Muscle layer of colon (tissue), 2 donors: ENCODE results near the gene INTS12.
"Not testable (repeated sequence)": the region's sequence is repeated elsewhere in the genome, so short reads cannot be mapped to it uniquely, and the experiment has no call there.

Experiments used
- H3K27ac ChIP-seq: one replicate; pipeline ENCODE4 v1.7.0; 2013; ENCODE audit warnings: low read depth, mild to moderate bottlenecking, low read length, moderate library complexity
- H3K27me3 ChIP-seq, 2 donors: one replicate each; pipeline ENCODE4 v1.7.0; 2013; ENCODE audit warnings: low read length in 2 of 2, mild to moderate bottlenecking in 2 of 2; ENCODE audit not compliant: insufficient read depth in 2 of 2, control insufficient read depth in 1 of 2
- H3K36me3 ChIP-seq: one replicate; pipeline ENCODE4 v1.7.0; 2013; ENCODE audit warnings: mild to moderate bottlenecking, low read length; ENCODE audit not compliant: insufficient read depth
- H3K4me1 ChIP-seq: one replicate; pipeline ENCODE4 v1.7.0; 2013; ENCODE audit warnings: mild to moderate bottlenecking, low read length; ENCODE audit not compliant: insufficient read depth
- H3K4me3 ChIP-seq, 2 donors: one replicate each; pipeline ENCODE4 v1.7.0; 2013; ENCODE audit warnings: low read length in 2 of 2, low read depth in 1 of 2, mild to moderate bottlenecking in 1 of 2, moderate library complexity in 1 of 2
- H3K9ac ChIP-seq: one replicate; pipeline ENCODE4 v1.7.0; 2013; ENCODE audit warnings: low read length
- H3K9me3 ChIP-seq: one replicate; pipeline ENCODE4 v1.7.0; 2013; ENCODE audit warnings: mild to moderate bottlenecking, low read length
- donor health status: abdominal sarcoma.
- donor health status: Adenocarcinoma of cecum.

The INTS12 gene, protein sequence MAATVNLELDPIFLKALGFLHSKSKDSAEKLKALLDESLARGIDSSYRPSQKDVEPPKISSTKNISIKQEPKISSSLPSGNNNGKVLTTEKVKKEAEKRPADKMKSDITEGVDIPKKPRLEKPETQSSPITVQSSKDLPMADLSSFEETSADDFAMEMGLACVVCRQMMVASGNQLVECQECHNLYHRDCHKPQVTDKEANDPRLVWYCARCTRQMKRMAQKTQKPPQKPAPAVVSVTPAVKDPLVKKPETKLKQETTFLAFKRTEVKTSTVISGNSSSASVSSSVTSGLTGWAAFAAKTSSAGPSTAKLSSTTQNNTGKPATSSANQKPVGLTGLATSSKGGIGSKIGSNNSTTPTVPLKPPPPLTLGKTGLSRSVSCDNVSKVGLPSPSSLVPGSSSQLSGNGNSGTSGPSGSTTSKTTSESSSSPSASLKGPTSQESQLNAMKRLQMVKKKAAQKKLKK

GRCh38 chr4:105708181-105709080 is at the start of gene INTS12, which contains the start of gene GSTCD:
Gene INTS12, minus strand, starts transcription at chr4:105708689. Its CDS starts 8,684 bp downstream, at chr4:105700005.
Gene GSTCD, plus strand, starts transcription at chr4:105708784. Its CDS starts 8,830 bp downstream, at chr4:105717614.
- H3K27ac ChIP-seq, result peak within 1 kb of the TSS; percentile 88
- H3K36me3 ChIP-seq, result no peaks in the 10 kb centered on the region
- peak within 1 kb of the TSS; percentile 87 for H3K9ac ChIP-seq
- H3K27me3 ChIP-seq, result no peaks in the 10 kb centered on the region
- peak within 1 kb of the TSS; percentile 84 to 96 for H3K4me3 ChIP-seq
- H3K4me1 ChIP-seq, result peaks cover 16% of the 10 kb centered on the region
- H3K9me3 ChIP-seq, result no peaks in the 10 kb centered on the region

GRCh38 chr4:105755375-105755774 is 46.9 kb upstream of the INTS12 start:
- Histone ChIP-seq H3K9ac (no peak overlapping the region), H3K36me3 (no peaks in the 10 kb centered on the region), H3K27me3 (no peaks in the 10 kb centered on the region), H3K4me3 (no peak overlapping the region), H3K27ac (no peak overlapping the region), H3K4me1 (no peaks in the 10 kb centered on the region), H3K9me3 (no peaks in the 10 kb centered on the region)

- no peak overlapping the region for H3K4me3 ChIP-seq
- H3K9ac ChIP-seq, result no peak overlapping the region
- H3K4me1 ChIP-seq, result no peaks in the 10 kb centered on the region
- no peaks in the 10 kb centered on the region for H3K27me3 ChIP-seq
- no peaks in the 10 kb centered on the region for H3K36me3 ChIP-seq
- H3K27ac ChIP-seq, result no peak overlapping the region
- no peaks in the 10 kb centered on the region for H3K9me3 ChIP-seq
Measured at GRCh38 chr4:105753361-105753760, 44.9 kb upstream of the INTS12 start.

DNA sequence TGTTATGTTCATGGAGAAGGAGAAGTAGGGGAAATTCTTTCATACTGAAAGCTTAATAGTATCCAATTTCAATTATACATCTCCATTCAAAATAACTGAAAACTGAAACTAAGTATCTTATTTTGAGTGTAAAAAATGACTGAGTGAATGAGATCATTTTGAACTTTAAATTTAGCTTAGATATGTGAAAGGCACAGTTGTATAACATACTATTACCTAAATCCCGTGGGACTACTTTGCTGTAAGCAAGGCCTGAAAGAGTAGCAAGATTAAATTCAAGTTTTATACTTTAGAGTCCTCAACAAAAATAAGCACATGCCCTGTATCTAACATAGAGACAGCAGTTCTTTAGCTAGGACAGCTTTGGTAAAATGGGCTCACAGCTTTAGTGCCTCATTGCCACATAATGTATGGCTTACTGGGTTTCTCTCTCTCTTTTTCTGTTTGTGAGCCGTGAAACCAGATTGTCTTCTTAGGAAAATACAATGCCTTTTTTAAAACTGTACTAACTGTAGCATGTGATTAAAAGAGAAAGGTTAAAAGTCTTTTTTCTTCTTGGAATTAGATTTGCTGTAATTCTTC is 43.3 kb upstream of the INTS12 start:
- Histone ChIP-seq H3K4me3 (no peak overlapping the region), H3K9ac (no peak overlapping the region), H3K36me3 (no peaks in the 10 kb centered on the region), H3K4me1 (no peaks in the 10 kb centered on the region), H3K27me3 (no peaks in the 10 kb centered on the region), H3K27ac (no peak overlapping the region), H3K9me3 (no peaks in the 10 kb centered on the region)

DNA sequence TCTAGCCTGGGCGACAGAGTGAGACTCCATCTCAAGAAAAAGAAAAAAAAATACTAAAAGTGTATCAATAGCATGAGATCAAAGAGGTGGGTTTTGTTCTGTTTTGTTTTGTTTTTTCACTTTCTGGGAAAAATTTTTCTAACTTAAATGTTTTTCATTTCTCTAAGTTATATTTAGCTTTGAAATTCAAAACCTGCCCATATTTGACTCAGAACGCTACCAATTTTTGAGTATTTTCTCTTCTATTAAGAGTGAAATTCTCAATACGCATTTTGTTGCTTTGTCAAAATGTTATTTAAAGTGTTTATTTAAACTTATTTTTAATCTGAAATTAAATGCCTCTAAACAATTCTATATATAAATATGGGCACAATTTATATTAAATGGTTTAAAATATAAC is 39.7 kb upstream of the INTS12 start:
- H3K36me3 ChIP-seq, result no peaks in the 10 kb centered on the region
- H3K9ac ChIP-seq, result no peak overlapping the region
- H3K9me3 ChIP-seq, result no peaks in the 10 kb centered on the region
- H3K27me3 ChIP-seq, result no peaks in the 10 kb centered on the region
- no peaks in the 10 kb centered on the region for H3K4me1 ChIP-seq
- H3K27ac ChIP-seq, result no peak overlapping the region
- no peak overlapping the region for H3K4me3 ChIP-seq

- Histone ChIP-seq H3K4me3 (no peak overlapping the region), H3K4me1 (no peaks in the 10 kb centered on the region), H3K9ac (no peak overlapping the region), H3K27me3 (no peaks in the 10 kb centered on the region), H3K27ac (no peak overlapping the region), H3K9me3 (peaks cover 6% of the 10 kb centered on the region), H3K36me3 (no peaks in the 10 kb centered on the region)
Measured at GRCh38 chr4:105741548-105741947, 33.1 kb upstream of the INTS12 start.

DNA sequence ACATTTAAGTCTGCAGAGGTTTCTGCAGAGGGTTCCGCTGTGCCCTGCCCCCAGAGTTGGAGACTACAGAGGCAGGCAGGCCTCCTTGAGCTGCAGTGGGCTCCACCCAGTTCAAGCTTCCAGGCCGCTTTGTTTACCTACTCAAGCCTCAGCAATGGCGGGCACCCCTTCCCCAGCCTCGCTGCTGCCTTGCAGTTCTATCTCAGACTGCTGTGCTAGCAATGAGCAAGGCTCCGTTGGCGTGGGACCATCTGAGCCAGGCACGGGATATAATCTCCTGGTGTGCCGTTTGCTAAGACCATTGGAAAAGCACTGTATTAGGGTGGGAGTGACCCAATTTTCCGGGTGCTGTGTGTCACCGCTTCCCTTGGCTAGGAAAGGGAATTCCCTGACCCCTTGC is 26.7 kb upstream of the INTS12 start:
- H3K9ac ChIP-seq, H3K4me3 ChIP-seq, H3K27me3 ChIP-seq, H3K4me1 ChIP-seq, H3K27ac ChIP-seq, H3K36me3 ChIP-seq: not testable (repeated sequence)
- peaks cover 11% of the 10 kb centered on the region for H3K9me3 ChIP-seq

- not testable (repeated sequence) for H3K27ac ChIP-seq, H3K9ac ChIP-seq, H3K4me1 ChIP-seq, H3K9me3 ChIP-seq, H3K36me3 ChIP-seq, H3K27me3 ChIP-seq, H3K4me3 ChIP-seq
Measured at GRCh38 chr4:105729895-105730294, 21.4 kb upstream of the INTS12 start.

- Histone ChIP-seq H3K27me3 (no peaks in the 10 kb centered on the region), H3K9ac (no peak overlapping the region), H3K36me3 (no peaks in the 10 kb centered on the region), H3K4me3 (no peak overlapping the region), H3K4me1 (no peaks in the 10 kb centered on the region), H3K27ac (no peak overlapping the region), H3K9me3 (no peaks in the 10 kb centered on the region)
Measured at GRCh38 chr4:105725623-105726022, 17.1 kb upstream of the INTS12 start.

GRCh38 chr4:105719204-105719603 is 10.7 kb upstream of the INTS12 start:
- no peaks in the 10 kb centered on the region for H3K27me3 ChIP-seq
- H3K9me3 ChIP-seq, result no peaks in the 10 kb centered on the region
- H3K36me3 ChIP-seq, result peaks cover 5% of the 10 kb centered on the region
- no peak overlapping the region for H3K4me3 ChIP-seq
- no peaks in the 10 kb centered on the region for H3K4me1 ChIP-seq
- no peak overlapping the region for H3K27ac ChIP-seq
- H3K9ac ChIP-seq, result no peak overlapping the region

- no peak overlapping the region for H3K27ac ChIP-seq
- no peaks in the 10 kb centered on the region for H3K9me3 ChIP-seq
- no peaks in the 10 kb centered on the region for H3K27me3 ChIP-seq
- H3K36me3 ChIP-seq, result peaks cover 5% of the 10 kb centered on the region
- H3K9ac ChIP-seq, result no peak overlapping the region
- H3K4me1 ChIP-seq, result no peaks in the 10 kb centered on the region
- no peak overlapping the region for H3K4me3 ChIP-seq
Measured at GRCh38 chr4:105715692-105716278, 7.3 kb upstream of the INTS12 start.
